Raji (cell line): Measurements from ENCODE around the gene CDK7.

Experiments
- POLR2A ChIP-seq: IDR thresholded peaks from 2 replicates; pipeline ENCODE4 v1.6.1; 2011; ENCODE audit warnings: low read depth, low read length, control low read depth; ENCODE audit not compliant: insufficient read depth

CDK7 gene

GRCh38 chr5:69275563-69275962, 40.9 kb downstream of the CDK7 start:
- TF ChIP-seq POLR2A = no peak

DNA sequence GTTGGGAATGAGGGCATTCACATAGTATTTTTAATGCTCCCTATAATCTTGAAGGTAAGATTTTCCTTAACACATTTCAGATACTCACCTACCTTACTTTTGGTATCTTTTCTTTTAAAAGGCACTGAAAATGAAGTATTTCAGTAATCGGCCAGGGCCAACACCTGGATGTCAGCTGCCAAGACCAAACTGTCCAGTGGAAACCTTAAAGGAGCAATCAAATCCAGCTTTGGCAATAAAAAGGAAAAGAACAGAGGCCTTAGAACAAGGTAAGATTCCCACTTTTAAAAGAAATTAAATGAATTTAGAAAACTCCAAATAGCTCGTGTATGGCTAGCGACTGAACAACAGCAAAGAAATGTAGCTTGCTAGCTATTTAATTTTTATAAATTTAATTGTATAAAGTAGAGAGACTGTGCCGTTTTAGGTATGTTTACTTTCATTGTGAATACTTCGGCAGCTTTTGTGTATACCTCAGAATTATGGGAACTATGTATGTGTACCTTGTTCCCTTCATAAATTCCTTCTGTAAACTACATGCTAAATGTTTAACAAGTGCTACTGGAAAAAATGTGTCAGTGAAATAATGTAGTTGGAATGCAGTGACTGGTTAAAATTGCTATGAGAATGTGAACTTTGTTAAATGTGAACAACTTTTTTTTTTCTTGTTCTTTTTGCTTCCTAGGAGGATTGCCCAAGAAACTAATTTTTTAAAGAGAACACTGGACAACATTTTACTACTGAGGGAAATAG, 41.9 kb downstream of the CDK7 start:
- no peak for TF ChIP-seq POLR2A

DNA sequence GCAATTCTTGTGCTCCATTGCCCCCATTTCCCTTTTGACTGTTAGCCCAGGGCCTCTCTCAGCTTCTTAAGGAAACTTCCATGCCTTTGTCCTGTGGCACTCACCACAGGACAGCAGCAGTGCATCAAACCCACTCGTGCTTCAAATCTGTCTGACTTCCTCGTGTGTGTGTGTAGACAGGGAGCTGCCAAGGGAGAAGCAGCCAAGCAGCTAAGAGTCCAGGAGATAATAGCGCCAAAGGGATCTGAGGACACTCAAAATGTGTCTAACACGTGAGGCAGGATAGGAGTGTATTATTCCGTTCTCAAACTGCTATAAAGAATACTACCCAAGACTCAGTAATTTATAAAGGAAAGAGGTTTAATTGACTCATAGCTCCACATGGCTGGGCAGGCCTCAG, 44.8 kb downstream of the CDK7 start:
- no peak for TF ChIP-seq POLR2A

- no peak for TF ChIP-seq POLR2A
Observed at GRCh38 chr5:69281114-69281513, 46.4 kb downstream of the CDK7 start.

DNA sequence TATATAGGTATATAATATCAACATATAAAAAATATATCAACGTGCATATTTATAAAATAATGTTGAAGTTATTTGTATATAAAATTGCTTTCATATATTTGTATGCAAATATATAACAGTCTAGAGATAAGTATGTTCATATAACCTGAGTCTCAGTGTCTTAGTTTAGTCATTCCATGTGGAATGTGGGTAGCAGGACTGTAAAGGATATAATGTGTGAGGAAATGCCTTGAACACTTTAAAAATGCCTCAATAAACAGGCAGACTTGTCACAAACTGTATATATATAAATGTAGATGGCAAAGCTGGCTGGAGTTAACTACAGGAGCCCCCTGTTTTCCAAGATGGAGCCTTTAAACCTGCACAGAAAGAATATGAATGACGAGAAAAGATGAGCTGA, 49.5 kb downstream of the CDK7 start:
- no peak for TF ChIP-seq POLR2A

- TF ChIP-seq POLR2A = no peak
Observed at GRCh38 chr5:69285448-69286116, 50.9 kb downstream of the CDK7 start.

DNA sequence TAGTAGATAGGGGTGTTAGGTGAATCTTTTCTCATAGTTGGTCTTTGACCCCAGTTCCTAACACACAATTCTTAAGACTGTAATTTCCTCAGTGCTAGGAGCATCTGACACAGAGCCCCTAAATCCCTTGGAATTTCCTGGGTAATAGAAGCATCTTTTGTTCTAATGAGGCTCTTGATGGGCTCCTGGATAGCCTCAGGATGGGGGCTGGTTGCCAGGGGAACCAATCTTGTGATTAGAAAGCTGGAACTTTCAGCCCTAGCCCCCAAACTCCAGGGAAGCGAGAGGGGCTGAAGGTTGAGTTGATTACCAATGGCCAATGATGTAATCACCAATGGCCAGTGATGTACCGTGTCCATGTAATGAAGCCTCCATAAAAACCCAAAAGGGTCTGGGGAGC, 53.4 kb downstream of the CDK7 start:
- TF ChIP-seq POLR2A = no peak

GRCh38 chr5:69288688-69289087, 54.0 kb downstream of the CDK7 start:
- no peak for TF ChIP-seq POLR2A

GRCh38 chr5:69292306-69292705, 57.6 kb downstream of the CDK7 start:
- no peak for TF ChIP-seq POLR2A

DNA sequence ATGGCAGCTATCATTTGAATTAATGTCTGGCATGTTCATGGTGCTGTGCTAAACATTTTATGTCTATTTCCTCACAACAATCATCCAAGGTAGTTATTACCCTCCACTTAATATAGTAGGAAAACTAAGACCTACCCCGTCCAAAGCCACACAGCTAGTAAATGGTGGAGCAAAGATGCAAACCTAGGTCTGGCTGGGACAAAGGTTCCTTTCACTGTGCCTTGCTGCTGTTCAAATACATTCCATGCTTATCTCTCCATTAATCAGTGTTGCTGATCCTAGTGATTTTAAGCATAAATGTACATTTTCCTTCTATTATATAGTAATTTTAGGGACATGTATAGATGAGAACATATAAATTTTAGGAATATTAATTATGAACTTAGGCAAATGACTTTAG, 59.2 kb downstream of the CDK7 start:
- TF ChIP-seq POLR2A = no peak

DNA sequence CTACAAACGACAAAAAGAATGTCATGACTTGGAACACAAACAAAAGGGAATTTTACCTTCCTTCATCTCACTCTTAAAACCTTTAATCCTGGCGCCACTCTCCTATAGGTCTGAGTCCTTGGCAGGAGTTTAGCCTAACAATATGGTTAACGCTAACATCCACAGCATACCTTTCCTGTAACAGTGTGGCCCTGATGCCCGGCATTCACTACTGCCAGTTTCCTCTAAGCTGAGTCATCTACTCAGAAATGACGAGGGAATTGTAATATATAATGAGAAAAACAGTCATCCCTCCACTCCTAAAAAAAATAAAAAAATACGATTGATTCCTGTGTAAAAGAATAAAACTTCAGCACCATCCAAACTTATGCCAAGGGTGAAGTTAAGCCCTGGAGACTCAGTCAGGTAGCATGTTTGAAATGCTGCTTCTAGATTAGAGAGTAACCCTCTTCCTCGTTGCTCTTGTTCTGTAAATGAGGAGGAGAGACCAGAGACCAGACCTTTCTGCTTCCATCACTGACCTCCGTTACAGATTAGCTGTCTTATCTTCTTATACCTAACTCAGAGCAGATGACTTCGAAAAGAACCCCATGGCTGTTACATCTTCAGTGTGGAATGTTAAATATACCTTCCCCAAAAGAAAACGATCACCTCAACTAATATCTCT, 60.5 kb downstream of the CDK7 start:
- no peak for TF ChIP-seq POLR2A

DNA sequence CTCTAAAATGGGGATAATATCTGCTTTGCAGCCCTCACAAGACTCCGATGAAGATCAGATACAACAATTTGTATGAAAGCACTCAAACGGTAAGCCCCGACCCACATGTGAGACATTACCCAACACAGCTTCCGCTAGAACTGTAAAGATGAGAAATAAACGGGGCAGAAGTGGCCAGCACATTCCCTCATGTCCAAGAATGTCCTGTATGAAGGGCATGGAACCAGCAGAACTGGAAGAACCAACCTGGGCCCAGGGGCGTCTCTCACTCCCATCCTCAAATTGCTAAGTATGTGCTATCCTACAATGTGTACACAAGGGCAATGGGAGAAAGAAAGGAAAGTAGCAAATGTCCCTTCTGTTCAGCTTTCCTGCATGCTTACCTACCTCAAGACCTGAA, 64.9 kb downstream of the CDK7 start:
- TF ChIP-seq POLR2A = no peak

GRCh38 chr5:69300537-69301203, 66.0 kb downstream of the CDK7 start:
- TF ChIP-seq POLR2A = 0 out of 2 replicates have a peak, but pooled peaks have one; percentile 23

GRCh38 chr5:69305512-69305911, 70.8 kb downstream of the CDK7 start:
- TF ChIP-seq POLR2A = no peak

DNA sequence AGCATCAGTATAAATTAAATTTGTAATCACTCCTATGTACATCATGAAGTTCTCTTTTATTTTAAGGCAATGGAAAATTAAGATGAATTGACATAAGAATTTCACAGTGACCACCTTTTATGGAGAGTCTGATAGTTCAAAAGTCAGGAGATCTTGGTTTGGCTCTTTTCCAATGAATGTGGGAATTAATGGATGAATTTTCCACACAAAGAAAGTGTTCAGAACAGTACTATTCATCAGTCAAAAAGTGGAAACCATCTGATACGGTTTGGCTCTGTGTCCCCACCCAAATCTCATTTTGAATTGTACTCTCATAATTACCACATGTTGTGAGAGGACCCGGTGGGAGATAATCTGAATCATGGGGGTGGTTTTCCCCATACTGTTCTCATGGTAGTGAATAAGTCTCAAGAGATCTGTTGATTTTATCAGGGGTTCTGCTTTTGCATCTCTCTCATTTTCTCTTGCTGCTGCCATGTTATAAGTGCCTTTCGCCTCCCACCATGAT, 73.4 kb downstream of the CDK7 start:
- no peak for TF ChIP-seq POLR2A
